Measurements from ENCODE around the gene ZNF3. TPM values are rescaled to one million over a fixed set of nuclear protein-coding genes. Genes with fewer than 3 reads are reported as not detected.

The ZNF3 gene
- total RNA-seq, 6 donors from 2014 or later = 18.4 to 50.3 (median 22.8) TPM

- Histone ChIP-seq H3K4me1 (peaks cover 7 to 32% (median 13%) of the 10 kb centered on the region in 4 donors), H3K27me3 (no peaks in the 10 kb centered on the region), H3K9me3 (no peaks in the 10 kb centered on the region), H3K36me3 (peaks cover 9 to 68% (median 40%) of the 10 kb centered on the region in 4 donors), H3K4me3 (no peak overlapping the region), H3K27ac (no peak overlapping the region)
- no peak for TF ChIP-seq POLR2AphosphoS5 (IDR thresholded peaks at IDR 0.05)
- TF ChIP-seq, protein P1, sequence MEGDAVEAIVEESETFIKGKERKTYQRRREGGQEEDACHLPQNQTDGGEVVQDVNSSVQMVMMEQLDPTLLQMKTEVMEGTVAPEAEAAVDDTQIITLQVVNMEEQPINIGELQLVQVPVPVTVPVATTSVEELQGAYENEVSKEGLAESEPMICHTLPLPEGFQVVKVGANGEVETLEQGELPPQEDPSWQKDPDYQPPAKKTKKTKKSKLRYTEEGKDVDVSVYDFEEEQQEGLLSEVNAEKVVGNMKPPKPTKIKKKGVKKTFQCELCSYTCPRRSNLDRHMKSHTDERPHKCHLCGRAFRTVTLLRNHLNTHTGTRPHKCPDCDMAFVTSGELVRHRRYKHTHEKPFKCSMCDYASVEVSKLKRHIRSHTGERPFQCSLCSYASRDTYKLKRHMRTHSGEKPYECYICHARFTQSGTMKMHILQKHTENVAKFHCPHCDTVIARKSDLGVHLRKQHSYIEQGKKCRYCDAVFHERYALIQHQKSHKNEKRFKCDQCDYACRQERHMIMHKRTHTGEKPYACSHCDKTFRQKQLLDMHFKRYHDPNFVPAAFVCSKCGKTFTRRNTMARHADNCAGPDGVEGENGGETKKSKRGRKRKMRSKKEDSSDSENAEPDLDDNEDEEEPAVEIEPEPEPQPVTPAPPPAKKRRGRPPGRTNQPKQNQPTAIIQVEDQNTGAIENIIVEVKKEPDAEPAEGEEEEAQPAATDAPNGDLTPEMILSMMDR (IDR thresholded peaks at IDR 0.05) = no peak
- no peak for TF ChIP-seq EP300 (IDR thresholded peaks at IDR 0.05)
- TF ChIP-seq POLR2A (IDR thresholded peaks at IDR 0.05) = no peak
- no peak for DNase-seq
- no peak for ATAC-seq (ENCODE audit: low FRiP score in 2 of 2)
- 77 to 82% methylated on average over 12 of the region's 12 CpGs for WGBS, 2 donors
These were observed 57.4 kb downstream of the ZNF3 start for GRCh38 chr7:100024020-100024619.

GRCh38 chr7:100023526-100023925, 58.0 kb downstream of the ZNF3 start:
- WGBS, 2 donors = 91 to 93% methylated on average over 12 of the region's 12 CpGs
- H3K27me3 ChIP-seq = no peaks in the 10 kb centered on the region
- ATAC-seq (ENCODE audit: low FRiP score in 2 of 2) = no peak
- H3K4me3 ChIP-seq = no peak overlapping the region
- no peak for DNase-seq
- H3K36me3 ChIP-seq = peaks cover 9 to 67% (median 38%) of the 10 kb centered on the region in 4 donors
- TF ChIP-seq EP300 (IDR thresholded peaks at IDR 0.05) = no peak
- no peak for TF ChIP-seq POLR2AphosphoS5 (IDR thresholded peaks at IDR 0.05)
- TF ChIP-seq, protein P1 (IDR thresholded peaks at IDR 0.05) = no peak
- TF ChIP-seq POLR2A (IDR thresholded peaks at IDR 0.05) = no peak
- H3K9me3 ChIP-seq = no peaks in the 10 kb centered on the region
- no peak overlapping the region for H3K27ac ChIP-seq
- peaks cover 7 to 38% (median 14%) of the 10 kb centered on the region in 4 donors for H3K4me1 ChIP-seq

DNA sequence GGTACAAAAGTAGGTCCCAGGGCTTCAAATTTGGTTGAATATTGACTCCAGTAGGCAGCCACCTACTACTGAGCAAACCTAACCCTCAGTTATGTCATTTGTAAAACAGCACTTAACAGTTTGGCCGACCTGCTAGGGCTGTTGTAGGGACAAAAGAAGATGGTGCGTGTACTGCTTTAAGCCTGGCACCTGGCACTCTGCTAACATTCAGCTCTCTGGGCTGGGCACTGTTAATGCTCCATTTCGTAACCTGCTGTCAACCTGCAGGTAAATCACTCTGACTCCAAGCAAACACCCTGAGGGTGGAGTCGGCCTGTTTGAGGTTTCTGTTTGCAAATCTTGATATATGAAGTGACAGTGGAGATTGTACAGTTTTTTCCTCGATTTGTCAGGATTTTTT, 58.9 kb downstream of the ZNF3 start:
- Histone ChIP-seq H3K4me3 (no peak overlapping the region), H3K36me3 (peaks cover 9 to 58% (median 35%) of the 10 kb centered on the region in 4 donors), H3K9me3 (no peaks in the 10 kb centered on the region), H3K27ac (no peak overlapping the region), H3K4me1 (peaks cover 8 to 43% (median 19%) of the 10 kb centered on the region in 4 donors), H3K27me3 (no peaks in the 10 kb centered on the region)
- peak in 1 of 2 donors; percentile 73 for DNase-seq
- TF ChIP-seq POLR2AphosphoS5 (IDR thresholded peaks at IDR 0.05) = no peak
- TF ChIP-seq POLR2A (IDR thresholded peaks at IDR 0.05) = no peak
- no peak for TF ChIP-seq EP300 (IDR thresholded peaks at IDR 0.05)
- WGBS, 2 donors = 42 to 46% methylated on average over 5 of the region's 5 CpGs
- peak; percentile 51 to 83 for ATAC-seq (ENCODE audit: low FRiP score in 2 of 2)

- no peak overlapping the region for H3K4me3 ChIP-seq
- TF ChIP-seq POLR2AphosphoS5 (IDR thresholded peaks at IDR 0.05) (no peak), EP300 (IDR thresholded peaks at IDR 0.05) (no peak), POLR2A (IDR thresholded peaks at IDR 0.05) (no peak)
- TF ChIP-seq, protein P1 (IDR thresholded peaks at IDR 0.05) = no peak
- H3K36me3 ChIP-seq = peaks cover 9 to 44% (median 31%) of the 10 kb centered on the region in 4 donors
- no peaks in the 10 kb centered on the region for H3K27me3 ChIP-seq
- H3K4me1 ChIP-seq = peaks cover 21 to 57% (median 33%) of the 10 kb centered on the region in 4 donors
- no peak overlapping the region for H3K27ac ChIP-seq
- 79 to 95% methylated on average over 3 of the region's 3 CpGs for WGBS, 2 donors
- no peak for ATAC-seq (ENCODE audit: low FRiP score in 2 of 2)
- DNase-seq = no peak
- no peaks in the 10 kb centered on the region for H3K9me3 ChIP-seq
These were observed 60.2 kb downstream of the ZNF3 start for GRCh38 chr7:100021297-100021696.

Small RNA genes within 50 kb of the gene (small RNA-seq; reads per million reads assigned to genes)
- gene MIR106B = 69.5 to 148 (median 89.1) reads per million in 4 donors
- 1,174 to 2,287 (median 1,779) reads per million in 4 donors for gene MIR25
- 110 to 234 (median 140) reads per million in 4 donors for gene MIR93

Other genes with a start within 250 kb of the ZNF3 start
- gene OR2AE1, start 204.7 kb downstream of the ZNF3 start, total RNA-seq = under 1 TPM in 2 of 6 donors, not detected in 4; 0.59 to 0.67 TPM
- 100 to 1,000 TPM in 1 of 6 donors, 10 to 100 TPM in 5; 31.2 to 107 (median 42.1) TPM for gene TRIM4, start 162.2 kb downstream of the ZNF3 start, total RNA-seq
- gene GJC3, start 152.1 kb downstream of the ZNF3 start, total RNA-seq = 1 to 10 TPM in 1 of 6 donors, under 1 TPM in 2, not detected in 3; 0.24 to 3.1 (median 0.31) TPM
- gene AZGP1, start 105.7 kb downstream of the ZNF3 start, total RNA-seq = 10 to 100 TPM in 5 of 6 donors, 1 to 10 TPM in 1; 2.3 to 35.6 (median 28.8) TPM
- gene ZKSCAN1, start 66.1 kb downstream of the ZNF3 start, total RNA-seq = 10 to 100 TPM; 19.3 to 50.4 (median 36.9) TPM
- 10 to 100 TPM in 4 of 6 donors, 1 to 10 TPM in 2; 8.6 to 17.8 (median 10.8) TPM for gene ZSCAN21, start 31.9 kb downstream of the ZNF3 start, total RNA-seq
- 100 to 1,000 TPM in 1 of 6 donors, 10 to 100 TPM in 5; 23.4 to 217 (median 53.9) TPM for gene COPS6, start 7.2 kb upstream of the ZNF3 start, total RNA-seq
- 10 to 100 TPM; 29.3 to 78.6 (median 44.1) TPM for gene MCM7, start 19.7 kb upstream of the ZNF3 start, total RNA-seq
- gene AP4M1, start 19.9 kb upstream of the ZNF3 start, total RNA-seq = 100 to 1,000 TPM in 1 of 6 donors, 10 to 100 TPM in 5; 17.3 to 142 (median 19.4) TPM
- gene TAF6, start 37.6 kb upstream of the ZNF3 start, total RNA-seq = 10 to 100 TPM; 33.4 to 76.5 (median 53.0) TPM
- gene CNPY4, start 37.9 kb upstream of the ZNF3 start, total RNA-seq = 10 to 100 TPM in 2 of 6 donors, 1 to 10 TPM in 4; 2.9 to 14.6 (median 6.5) TPM
- gene MBLAC1, start 45.2 kb upstream of the ZNF3 start, total RNA-seq = 10 to 100 TPM in 1 of 6 donors, 1 to 10 TPM in 5; 1.0 to 11.4 (median 3.3) TPM
- 100 to 1,000 TPM; 111 to 223 (median 148) TPM for gene LAMTOR4, start 67.2 kb upstream of the ZNF3 start, total RNA-seq
- 100 to 1,000 TPM in 1 of 6 donors, 10 to 100 TPM in 5; 12.6 to 108 (median 25.3) TPM for gene TRAPPC14, start 77.0 kb upstream of the ZNF3 start, total RNA-seq
- 10 to 100 TPM in 1 of 6 donors, 1 to 10 TPM in 4, not detected in 1; 2.4 to 11.5 (median 5.2) TPM for gene GAL3ST4, start 86.9 kb upstream of the ZNF3 start, total RNA-seq
- gene GPC2, start 95.7 kb upstream of the ZNF3 start, total RNA-seq = 10 to 100 TPM in 1 of 6 donors, 1 to 10 TPM in 2, under 1 TPM in 3; 0.20 to 25.1 (median 0.96) TPM
- gene STAG3, start 96.2 kb upstream of the ZNF3 start, total RNA-seq = 1 to 10 TPM in 5 of 6 donors, not detected in 1; 1.5 to 5.2 (median 2.8) TPM
- gene PVRIG, start 138.2 kb upstream of the ZNF3 start, total RNA-seq = 1 to 10 TPM in 5 of 6 donors, under 1 TPM in 1; 0.63 to 6.3 (median 1.7) TPM
- not detected for gene SPDYE3, start 226.0 kb upstream of the ZNF3 start, total RNA-seq